Adrenal gland (tissue), 12 donors: Measurements from ENCODE around the gene BNIP3. TPM values are rescaled to one million over a fixed set of nuclear protein-coding genes. Genes with fewer than 3 reads are reported as not detected.
A peak's percentile ranks its signal among the peaks of the same experiment; 100 is the strongest.

Experiments used
- DNase-seq, 7 donors: peaks; one replicate each; pipeline ENCODE4 v3.0.0-alpha.2; 2019 to 2020
- H3K27ac ChIP-seq, 5 donors: fragments of 200-600 bp; sonication (generic) in 4 of 5; 1 replicate in 3 of 5; 2 replicates in 2 of 5; pipeline versions ENCODE4 v1.5.1 to v1.8.0; 2016 to 2020; ENCODE audit warnings: mild to moderate bottlenecking in 1 of 5
- H3K27me3 ChIP-seq: fragments of 200-600 bp; 2 replicates; pipeline ENCODE4 v1.8.0; 2021
- H3K36me3 ChIP-seq, 2 donors: fragments of 200-600 bp; replicated peaks in 1 of 2; 1 replicate in 1 of 2; 2 replicates in 1 of 2; pipeline versions ENCODE4 v1.5.1 to v1.8.0; 2018 to 2022
- H3K4me1 ChIP-seq, 2 donors: fragments of 200-600 bp; replicated peaks in 1 of 2; 1 replicate in 1 of 2; 2 replicates in 1 of 2; pipeline versions ENCODE4 v1.5.1 to v1.8.0; 2018 to 2021
- H3K4me3 ChIP-seq, 4 donors: fragments of 200-600 bp; sonication (generic) in 3 of 4; one replicate each; pipeline ENCODE4 v1.5.1; 2016 to 2018
- H3K9me3 ChIP-seq, 3 donors: fragments of 200-600 bp; sonication (generic) in 1 of 3; replicated peaks in 1 of 3; 1 replicate in 2 of 3; 2 replicates in 1 of 3; pipeline versions ENCODE4 v1.5.1 to v1.8.0; 2016 to 2021
- CTCF ChIP-seq, 6 experiments: fragments of 450-650 bp in 4 of 6; fragments of 200-600 bp in 2 of 6; sonication (generic) in 1 of 6; IDR thresholded peaks; 1 replicate in 5 of 6; 2 replicates in 1 of 6; pipeline versions ENCODE4 v1.5.1 to v1.8.0; 2016 to 2021; ENCODE audit warnings: antibody characterized with exemption in 6 of 6, mild to moderate bottlenecking in 2 of 6, moderate library complexity in 1 of 6
- POLR2A ChIP-seq, 2 donors: fragments of 450-650 bp; IDR thresholded peaks; one replicate each; pipeline ENCODE4 v1.6.1; 2017; ENCODE audit warnings: antibody characterized with exemption in 2 of 2, mild to moderate bottlenecking in 2 of 2, moderate library complexity in 1 of 2
- WGBS, 4 donors: extraction: QIAGEN DNeasy Blood & Tissue Kit in 2 of 4; methylation state at CpG; one replicate each; pipeline versions ENCODE4 v1.1.5 to v1.1.7; 2013 to 2017; 5-methylcytosine and 5-hydroxymethylcytosine counted together
- intact Hi-C, 2 donors: fragments of 100-400 bp; cut with DNase I; formaldehyde crosslinking; loops; one replicate each; pipeline versions ENCODE4 v1.14.1 to v1.15.0; 2022 to 2023
- polyA plus RNA-seq, 3 donors: library from polyadenylated mRNA; stranded (reverse); fragments of 200-250 nt in 2 of 3; fragments of 350-450 nt in 1 of 3; fragmentation: Illumina TruSeq in 1 of 3; extraction: RNeasy Lipid Tissue Mini Kit (QIAGEN cat#74804) in 1 of 3; gene quantifications; one replicate each; pipeline ENCODE4 v1.2.3, GENCODE V29; 2013 to 2014
- total RNA-seq, 9 donors: library from RNA; depleted of rRNA in 4 of 9; stranded (reverse); fragments of >200 nt in 4 of 9; fragments of 120-200 nt in 1 of 9; fragmentation: NEBNext Ultra II Directional in 1 of 9; extraction: Animal tissue kit (Norgen Biotek cat#: 25700) in 1 of 9; gene quantifications; one replicate each; pipeline versions ENCODE4 v1.1.0 to v1.2.4, GENCODE V29; 2013 to 2023
- donor health status: healthy with polysubstance abuse.
- donor health status: Bipolar disorder and iron deficiency.
- donor health status: DM: yes; HTN: yes; CAD: no.
- donor health status: DM: no; HTN: no; CAD: no.
- donor health status: DM: no; HTN: no; CAD: no.
- donor health status: DM: yes; HTN: yes; CAD: no.

Gene BNIP3
- total and polyA plus RNA-seq, 12 donors: 14.2 to 132 (median 76.4) TPM

DNA sequence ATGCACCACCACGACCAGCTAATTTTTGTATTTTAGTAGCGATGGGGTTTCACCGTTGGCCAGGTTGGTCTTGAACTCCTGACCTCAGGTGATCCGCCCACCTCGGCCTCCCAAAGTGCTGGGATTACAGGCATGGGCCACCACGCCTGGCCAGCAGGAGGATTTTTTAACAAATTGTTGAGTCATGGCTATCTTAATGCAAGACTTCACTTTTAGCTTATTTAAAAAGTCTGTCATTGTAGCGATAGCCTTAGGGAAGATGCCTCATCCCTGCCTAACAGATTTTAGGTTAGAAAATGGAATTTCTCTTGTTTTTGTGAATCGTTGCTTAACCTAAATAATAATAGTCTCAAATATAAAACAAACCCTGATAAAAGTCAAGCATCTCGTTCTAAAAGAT, 45.4 kb downstream of the BNIP3 start:
- 89 to 96% (median 96%) methylated on average over 9 of the region's 9 CpGs for WGBS, 4 donors
- Histone ChIP-seq H3K4me1 (peaks cover 9 to 24% of the 10 kb centered on the region in 2 donors), H3K36me3 (peaks cover 0 to 26% of the 10 kb centered on the region in 2 donors), H3K27me3 (no peaks in the 10 kb centered on the region), H3K27ac (no peak overlapping the region), H3K9me3 (no peaks in the 10 kb centered on the region), H3K4me3 (no peak overlapping the region)
- no peak for TF ChIP-seq POLR2A (IDR thresholded peaks at IDR 0.05)
- TF ChIP-seq CTCF (IDR thresholded peaks at IDR 0.05): no peak
- no peak for DNase-seq
- intact Hi-C loops: loop anchor here in 1 of 2 donors (5.0 kb wide), 1 partner anchor 44 kb away; no protein-coding TSS in a partner anchor

GRCh38 chr10:131935260-131935659, 46.5 kb downstream of the BNIP3 start:
- no peak overlapping the region for H3K4me3 ChIP-seq
- no peak for DNase-seq
- no peaks in the 10 kb centered on the region for H3K9me3 ChIP-seq
- peaks cover 0 to 18% of the 10 kb centered on the region in 2 donors for H3K36me3 ChIP-seq
- peaks cover 10 to 34% of the 10 kb centered on the region in 2 donors for H3K4me1 ChIP-seq
- TF ChIP-seq POLR2A (IDR thresholded peaks at IDR 0.05) (no peak), CTCF (IDR thresholded peaks at IDR 0.05) (no peak)
- H3K27ac ChIP-seq: no peak overlapping the region
- intact Hi-C loops: loop anchor here in 1 of 2 donors (5.0 kb wide), 1 partner anchor 43 kb away; no protein-coding TSS in a partner anchor
- WGBS, 4 donors: 24 to 50% (median 40%) methylated on average over 1 of the region's 1 CpG
- H3K27me3 ChIP-seq: no peaks in the 10 kb centered on the region

DNA sequence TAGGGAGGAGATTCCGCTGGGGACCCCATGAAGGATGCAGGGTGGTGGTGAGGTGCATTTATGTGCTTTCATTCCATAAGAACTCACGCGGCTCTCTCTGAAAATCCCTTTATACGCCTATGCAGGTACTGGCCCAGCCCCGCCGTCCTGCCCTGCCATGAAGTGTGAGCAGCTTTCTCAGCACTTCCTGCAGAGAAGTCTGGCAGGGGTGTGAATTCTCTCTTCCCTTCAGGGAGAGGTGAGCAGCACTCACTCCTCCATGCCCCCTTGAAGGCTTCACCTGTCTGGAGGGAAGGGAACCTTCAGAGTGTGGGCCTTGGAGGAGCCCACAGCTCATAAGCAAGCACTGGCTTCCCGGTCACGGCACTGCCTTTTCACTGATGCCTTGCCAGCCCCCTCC, 47.0 kb downstream of the BNIP3 start:
- intact Hi-C loops: loop anchor here in 1 of 2 donors (5.0 kb wide), 1 partner anchor 42 kb away; no protein-coding TSS in a partner anchor
- Histone ChIP-seq H3K9me3 (no peaks in the 10 kb centered on the region), H3K4me1 (peaks cover 10 to 38% of the 10 kb centered on the region in 2 donors), H3K27ac (no peak overlapping the region), H3K4me3 (no peak overlapping the region), H3K36me3 (peaks cover 0 to 18% of the 10 kb centered on the region in 2 donors), H3K27me3 (no peaks in the 10 kb centered on the region)
- DNase-seq: no peak
- no peak for TF ChIP-seq CTCF (IDR thresholded peaks at IDR 0.05)
- no peak for TF ChIP-seq POLR2A (IDR thresholded peaks at IDR 0.05)
- 61 to 82% (median 79%) methylated on average over 7 to 8 of the region's 8 CpGs for WGBS, 4 donors

GRCh38 chr10:131933696-131934086, 48.0 kb downstream of the BNIP3 start:
- DNase-seq: peak in 1 of 7 donors; percentile 1
- Histone ChIP-seq H3K9me3 (no peaks in the 10 kb centered on the region), H3K4me3 (no peak overlapping the region), H3K27me3 (no peaks in the 10 kb centered on the region), H3K36me3 (peaks cover 0 to 17% of the 10 kb centered on the region in 2 donors), H3K4me1 (peaks cover 10 to 42% of the 10 kb centered on the region in 2 donors), H3K27ac (no peak overlapping the region)
- no peak for TF ChIP-seq POLR2A (IDR thresholded peaks at IDR 0.05)
- TF ChIP-seq CTCF (IDR thresholded peaks at IDR 0.05): no peak
- intact Hi-C loops: no loop called here
- 70 to 78% (median 76%) methylated on average over 2 of the region's 2 CpGs for WGBS, 4 donors
